Ishikawa (cell line): ENCODE data around the gene NEGR1.

Experiments
- CEBPB ChIP-seq: IDR thresholded peaks from 2 replicates; pipeline ENCODE4 v1.6.1; 2012
- CREB1 ChIP-seq: IDR thresholded peaks from 2 replicates; pipeline ENCODE4 v1.6.1; 2012; ENCODE audit warnings: low read depth
- FOXM1 ChIP-seq: IDR thresholded peaks from 2 replicates; pipeline ENCODE4 v1.6.1; 2012; ENCODE audit warnings: low read depth, borderline replicate concordance
- MAX ChIP-seq: IDR thresholded peaks from 2 replicates; pipeline ENCODE4 v1.6.1; 2012
- REST ChIP-seq: IDR thresholded peaks from 2 replicates; pipeline ENCODE4 v1.6.1; 2012; ENCODE audit warnings: low read depth, mild to moderate bottlenecking
- TAF1 ChIP-seq: IDR thresholded peaks from 2 replicates; pipeline ENCODE4 v1.6.1; 2012; ENCODE audit warnings: low read depth, mild to moderate bottlenecking
- TCF12 ChIP-seq: IDR thresholded peaks from 2 replicates; pipeline ENCODE4 v1.6.1; 2012; ENCODE audit warnings: low read depth
- YY1 ChIP-seq: IDR thresholded peaks from 2 replicates; pipeline ENCODE4 v1.6.1; 2012; ENCODE audit warnings: low read depth

- TF ChIP-seq TAF1 (no peak), YY1 (no peak), FOXM1 (no peak), REST (no peak), MAX (no peak), TCF12 (no peak), CREB1 (no peak), CEBPB (no peak)
Measured at GRCh38 chr1:72051538-72051937, 230.8 kb downstream of the NEGR1 start.
